GM18520 (cell line): ENCODE data around the gene NPDC1.
"Not testable (repeated sequence)": the region's sequence is repeated elsewhere in the genome, so short reads cannot be mapped to it uniquely, and the experiment has no call there.

ENCODE experiments used
- ATAC-seq: cut with Tn5 transposase; IDR thresholded peaks from one replicate; pipeline ENCODE4 v1.9.1; 2021; ENCODE audit not compliant: unreplicated experiment

Gene NPDC1

DNA sequence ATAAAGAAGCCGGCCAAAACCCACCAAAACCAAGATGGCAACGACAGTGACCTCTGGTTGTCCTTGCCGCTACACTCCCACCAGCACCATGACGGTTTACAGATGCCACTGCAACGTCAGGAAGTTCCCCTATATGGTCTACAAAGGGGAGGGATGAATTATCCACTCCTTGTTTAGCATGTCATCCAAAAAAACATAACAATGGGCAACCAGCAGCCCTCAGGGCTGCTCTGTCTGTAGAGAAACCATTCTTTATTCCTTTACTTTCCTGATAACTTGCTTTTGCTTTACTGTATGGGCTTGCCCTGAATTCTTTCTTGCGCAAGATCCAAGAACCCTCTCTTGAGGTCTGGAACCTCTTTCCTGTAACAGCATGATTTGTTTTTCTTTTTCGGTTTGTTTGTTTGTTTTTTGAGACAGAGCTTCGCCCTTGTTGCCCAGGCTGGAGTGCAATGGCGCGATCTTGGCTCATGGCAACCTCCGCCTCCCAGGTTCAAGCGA is 29.3 kb upstream of the NPDC1 start:
- no peak for ATAC-seq

GRCh38 chr9:137074657-137075274 is 28.8 kb upstream of the NPDC1 start:
- no peak for ATAC-seq

- ATAC-seq = no peak
Measured at GRCh38 chr9:137073992-137074399, 28.0 kb upstream of the NPDC1 start.

- no peak for ATAC-seq
Measured at GRCh38 chr9:137071282-137071681, 25.3 kb upstream of the NPDC1 start.

DNA sequence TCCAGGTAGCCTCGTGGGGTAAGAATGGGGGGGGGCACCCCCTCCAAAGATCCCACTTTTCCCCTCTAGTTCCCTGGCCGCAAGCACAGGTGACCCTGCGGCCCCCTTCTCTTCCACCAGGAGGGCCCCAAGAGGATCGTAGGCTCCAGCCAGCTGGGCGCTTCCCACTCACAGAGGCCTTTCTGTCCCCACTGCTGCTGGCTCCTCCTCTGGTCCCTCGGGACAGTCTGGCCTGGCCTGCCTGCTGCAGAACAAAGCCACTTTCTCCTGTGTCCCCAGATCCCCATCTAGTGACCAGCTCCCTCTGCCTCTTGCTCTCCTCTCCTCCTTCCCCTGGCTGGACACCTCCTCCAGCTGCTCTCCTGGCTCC is 24.9 kb upstream of the NPDC1 start:
- peak; percentile 4 for ATAC-seq

- ATAC-seq = peak; percentile 78
Measured at GRCh38 chr9:137070201-137070905, 24.4 kb upstream of the NPDC1 start, which contains the start of gene SAPCD2. Gene SAPCD2 (minus strand): TSS chr9:137070557. CDS start chr9:137070460, 97 bp downstream.

GRCh38 chr9:137069508-137070091 is 23.6 kb upstream of the NPDC1 start:
- peak; percentile 6 for ATAC-seq

DNA sequence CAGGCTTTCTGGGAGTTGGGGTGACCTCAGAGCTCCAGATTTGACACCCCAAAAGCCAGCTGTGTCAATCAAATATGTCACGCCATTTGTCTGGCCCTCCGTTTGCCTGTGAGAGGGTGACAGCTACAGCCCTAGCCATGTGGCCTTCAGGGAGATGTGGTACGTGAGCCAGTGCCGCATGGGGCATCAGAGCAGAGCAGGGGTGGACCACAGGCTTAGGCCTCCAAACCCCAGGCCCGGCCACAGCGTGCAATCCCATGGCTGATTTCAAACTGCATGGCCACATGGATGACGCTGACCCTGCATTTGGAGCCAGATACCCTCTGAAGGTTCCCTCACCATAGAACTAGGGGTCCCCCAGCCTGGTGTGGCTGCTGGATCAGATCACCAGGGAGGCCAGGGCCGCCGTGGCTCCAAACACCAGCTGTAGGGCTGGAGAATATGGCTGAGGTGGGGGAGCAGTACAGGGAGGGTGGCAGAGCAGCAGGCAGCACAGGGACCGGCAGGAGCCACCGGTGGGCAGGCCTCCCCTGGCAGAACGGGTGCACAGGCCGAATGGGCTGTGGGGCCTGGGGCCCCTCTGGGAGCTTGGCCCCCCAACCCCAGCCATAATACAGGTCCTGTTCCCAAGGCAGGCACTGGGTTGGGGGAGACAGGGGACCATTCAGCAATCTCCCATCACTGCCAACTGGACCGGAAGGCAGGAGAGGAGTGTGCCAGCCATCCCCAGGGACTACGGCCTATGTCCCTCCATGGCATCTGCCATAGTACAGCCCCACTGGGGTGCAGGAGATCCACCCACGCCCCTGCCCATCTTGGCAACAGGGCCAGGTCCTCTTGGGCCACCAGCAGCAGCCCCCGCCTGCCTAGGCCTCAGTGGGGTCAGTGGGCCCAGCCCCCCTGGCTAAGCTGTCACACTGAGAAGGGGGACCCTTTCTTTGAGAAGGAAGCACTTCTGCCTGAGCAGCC is 22.8 kb upstream of the NPDC1 start:
- ATAC-seq = no peak

- no peak for ATAC-seq
Measured at GRCh38 chr9:137067860-137068538, 22.0 kb upstream of the NPDC1 start.

- no peak for ATAC-seq
Measured at GRCh38 chr9:137066096-137066861, 20.3 kb upstream of the NPDC1 start.

DNA sequence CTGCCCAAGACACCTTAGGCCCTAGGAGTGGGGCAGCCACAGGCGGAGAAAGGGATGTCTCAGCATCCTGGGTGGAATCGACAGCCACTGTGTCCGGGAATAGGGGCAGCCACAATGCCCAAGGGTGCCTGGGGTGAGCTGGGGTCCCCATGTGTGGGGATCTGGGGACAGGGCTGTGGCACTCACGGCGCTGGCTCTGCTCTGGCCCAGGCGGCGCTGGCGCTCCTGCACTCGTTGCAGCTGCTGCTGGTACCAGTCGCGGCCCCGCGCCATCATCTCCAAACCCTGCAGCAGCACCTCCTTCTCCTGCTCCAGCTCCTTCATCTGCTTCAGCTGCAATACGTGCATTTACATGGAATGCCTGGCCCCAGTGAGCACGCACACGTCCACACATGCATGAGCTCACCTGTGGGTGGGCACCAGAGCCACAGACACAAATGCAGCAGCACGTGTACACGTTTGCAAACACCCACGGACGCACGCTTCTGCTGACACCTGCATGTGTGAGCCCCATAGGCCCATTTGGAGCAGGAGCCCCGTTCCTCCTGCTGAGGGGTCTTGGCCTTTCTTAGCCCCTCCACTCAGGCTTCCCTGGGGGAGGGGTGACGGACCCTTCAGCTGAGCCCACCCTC is 19.5 kb upstream of the NPDC1 start:
- no peak for ATAC-seq

DNA sequence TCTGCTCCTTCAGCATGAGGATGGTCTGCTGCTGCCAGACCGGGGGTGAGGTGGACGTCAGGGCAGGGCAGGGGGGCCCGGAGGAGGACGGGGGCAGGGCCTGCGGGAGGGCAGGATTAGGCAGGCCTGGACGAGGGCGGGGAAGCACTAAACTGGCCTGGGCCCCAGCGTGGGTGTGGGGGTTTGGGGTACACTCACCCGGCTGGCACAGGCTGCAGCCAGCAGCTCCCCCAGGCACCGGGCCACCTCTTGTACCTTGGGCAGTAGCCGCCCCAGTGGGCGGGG is 18.8 kb upstream of the NPDC1 start:
- no peak for ATAC-seq

DNA sequence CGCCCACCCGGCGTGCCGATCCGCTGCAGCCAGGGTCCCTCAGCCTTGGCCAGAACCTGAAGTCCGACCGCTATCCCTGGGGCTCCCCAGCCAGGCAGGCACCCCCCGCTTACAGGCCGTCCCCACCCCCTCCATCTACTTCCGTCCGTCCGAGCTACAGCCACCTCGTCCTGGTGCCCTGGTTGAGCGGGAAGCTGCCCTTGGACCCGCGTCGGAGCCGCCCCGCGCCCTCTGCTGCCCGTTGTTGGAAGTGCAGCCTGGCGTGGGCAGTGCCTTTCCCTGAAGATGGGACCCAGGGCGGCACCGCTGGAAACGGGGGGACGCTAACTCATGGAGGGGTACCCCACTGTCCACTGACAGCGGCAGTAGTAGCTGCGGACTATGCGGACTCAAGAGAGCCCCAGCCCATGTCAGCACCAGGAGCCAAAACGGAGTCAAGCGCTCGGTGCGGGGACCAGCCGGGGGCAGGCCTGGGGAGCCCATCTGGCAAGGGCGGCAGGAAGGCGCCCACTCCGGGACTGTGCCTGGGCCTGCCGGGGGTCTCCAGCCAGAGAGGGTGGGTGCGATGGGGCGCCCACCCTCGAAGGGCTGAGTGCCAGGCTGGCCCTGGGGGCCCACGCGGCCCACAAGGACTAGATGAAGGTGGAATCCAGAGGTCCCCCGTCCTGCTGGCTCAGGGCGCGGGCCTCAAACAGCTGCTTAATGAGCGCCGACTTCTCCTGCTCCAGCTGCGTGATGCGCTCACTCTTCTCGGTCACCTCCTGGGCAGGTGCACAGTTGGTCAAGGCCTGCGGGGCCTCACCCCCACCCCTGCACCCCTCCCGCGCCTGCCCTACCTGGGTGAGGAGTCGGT is 18.3 kb upstream of the NPDC1 start:
- ATAC-seq = no peak

DNA sequence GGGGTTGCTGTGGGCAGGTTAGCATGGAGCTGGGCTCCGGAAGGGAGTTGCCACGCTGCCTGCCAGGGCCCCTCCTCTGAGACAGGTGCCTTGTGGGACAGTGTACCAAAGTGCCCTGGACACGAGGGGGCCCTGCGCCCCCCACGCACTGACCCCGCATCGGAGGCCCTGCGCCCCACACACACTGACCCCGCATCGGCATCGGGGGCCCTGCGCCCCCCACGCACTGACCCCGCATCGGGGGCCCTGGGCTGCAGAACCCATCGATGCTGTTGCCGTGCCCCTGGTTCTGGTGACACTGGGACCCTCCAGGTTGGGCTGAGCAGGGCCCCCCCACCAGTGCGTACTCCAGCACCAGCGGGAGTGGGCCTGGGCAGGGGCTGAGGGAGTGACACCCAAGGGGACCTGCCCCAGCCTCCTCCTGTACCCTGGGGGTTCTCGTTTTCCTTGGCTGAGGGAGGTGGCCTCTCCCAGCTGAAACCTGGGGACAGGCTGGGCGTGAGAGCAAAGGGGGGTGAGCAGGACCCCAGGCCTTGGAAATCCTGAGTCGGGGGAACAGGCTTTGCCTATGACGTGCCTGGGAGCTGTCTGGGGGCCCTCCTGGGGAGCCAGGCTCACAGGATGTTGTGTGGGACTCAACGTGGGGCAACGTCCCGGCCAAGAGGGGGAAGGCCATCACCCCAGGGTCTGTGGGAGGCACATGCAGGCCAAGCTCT is 17.5 kb upstream of the NPDC1 start:
- ATAC-seq = no peak

DNA sequence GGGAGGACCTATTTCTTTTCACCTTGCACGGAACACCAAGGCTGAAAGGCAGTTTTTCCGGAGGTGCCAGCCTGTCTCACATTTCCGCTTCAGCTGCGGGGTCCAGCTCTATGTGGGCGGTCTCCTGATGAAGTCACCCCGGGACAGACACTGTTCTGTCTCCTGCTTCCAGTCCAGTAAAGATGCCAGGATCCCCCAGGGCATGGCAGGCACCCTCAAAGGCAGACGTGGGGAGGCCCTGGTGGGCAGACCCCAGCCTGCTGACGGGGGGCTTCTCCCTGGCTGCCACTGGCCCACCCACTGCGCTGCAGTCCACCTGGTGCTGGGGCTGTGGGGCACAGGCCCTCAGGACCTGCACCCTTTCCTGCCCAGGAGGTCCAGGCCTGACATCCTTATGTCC is 16.8 kb upstream of the NPDC1 start:
- not testable (repeated sequence) for ATAC-seq

DNA sequence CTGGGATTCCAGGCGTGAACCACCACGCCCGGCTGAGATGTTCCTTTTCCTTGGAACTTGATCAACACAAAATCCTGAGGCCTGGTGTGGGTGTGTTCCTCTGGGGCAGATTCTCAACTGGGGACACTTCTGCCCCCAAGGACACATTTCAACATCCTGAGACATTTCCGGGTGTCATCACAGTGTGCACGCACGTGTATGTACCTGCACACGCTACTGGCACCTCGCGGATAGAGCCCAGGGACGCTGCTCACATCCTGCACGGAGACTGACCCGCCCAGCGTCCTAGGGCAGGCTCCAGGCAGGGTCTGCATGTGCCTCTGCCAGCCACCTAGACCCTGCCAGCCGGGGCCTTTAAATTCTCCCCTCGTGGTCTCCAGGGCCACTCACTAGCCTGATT is 16.4 kb upstream of the NPDC1 start:
- ATAC-seq = no peak

GRCh38 chr9:137058521-137059234 is 12.7 kb upstream of the NPDC1 start:
- no peak for ATAC-seq
